HG02840 (cell line): Measurements from ENCODE around the gene RDH14.

Experiments
- ATAC-seq: cut with Tn5 transposase; IDR thresholded peaks from one replicate; pipeline ENCODE4 v1.9.1; 2021; ENCODE audit warnings: mild to moderate bottlenecking, moderate library complexity, moderate number of reproducible peaks; ENCODE audit not compliant: unreplicated experiment, low FRiP score

The RDH14 gene

GRCh38 chr2:18578033-18578432 lies 17.6 kb upstream of the RDH14 start:
- ATAC-seq, result no peak

DNA sequence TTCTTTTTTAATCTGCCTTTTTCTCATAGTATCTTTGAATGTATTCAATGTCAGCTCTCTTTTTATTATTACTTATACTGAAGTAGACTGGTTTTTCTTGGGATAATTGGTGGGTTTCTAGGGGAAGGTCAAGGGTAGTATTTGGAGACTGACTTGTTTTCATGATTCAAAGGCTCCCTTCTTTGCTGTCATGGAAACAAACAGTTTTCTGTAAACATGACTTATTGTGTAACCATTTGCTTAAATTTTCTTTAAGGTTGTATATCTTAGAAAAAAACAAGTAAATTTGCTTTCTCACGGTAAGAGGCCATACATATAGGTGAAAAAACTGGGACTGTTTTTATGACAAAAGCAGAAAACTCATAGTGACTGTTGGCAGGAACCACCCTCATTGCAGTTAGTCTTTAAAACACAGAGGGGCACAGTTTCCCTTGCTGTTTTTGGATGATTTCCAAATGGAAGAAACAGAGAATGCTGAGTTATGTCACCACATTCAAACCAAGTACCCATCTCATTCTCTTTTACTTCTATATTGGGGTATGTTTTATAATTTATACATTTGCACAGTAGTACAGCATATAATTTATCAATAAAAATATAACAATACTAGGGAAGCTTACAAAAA lies 5.8 kb upstream of the RDH14 start:
- no peak for ATAC-seq

DNA sequence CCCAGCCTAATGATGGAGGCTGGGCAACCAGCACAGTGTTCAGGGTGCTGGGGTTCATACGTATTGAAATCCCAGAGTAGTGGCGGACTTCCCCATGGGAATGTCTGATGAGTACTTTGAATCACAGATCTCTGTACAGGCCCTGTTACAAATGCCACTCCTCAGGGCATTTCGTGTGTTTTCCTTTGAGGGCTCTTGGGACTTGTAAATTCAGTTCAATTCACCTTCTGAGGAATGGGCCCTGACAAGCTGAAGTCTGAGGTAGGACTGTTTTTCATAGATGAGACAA lies 288 bp upstream of the RDH14 start:
- peak; percentile 0 for ATAC-seq

DNA sequence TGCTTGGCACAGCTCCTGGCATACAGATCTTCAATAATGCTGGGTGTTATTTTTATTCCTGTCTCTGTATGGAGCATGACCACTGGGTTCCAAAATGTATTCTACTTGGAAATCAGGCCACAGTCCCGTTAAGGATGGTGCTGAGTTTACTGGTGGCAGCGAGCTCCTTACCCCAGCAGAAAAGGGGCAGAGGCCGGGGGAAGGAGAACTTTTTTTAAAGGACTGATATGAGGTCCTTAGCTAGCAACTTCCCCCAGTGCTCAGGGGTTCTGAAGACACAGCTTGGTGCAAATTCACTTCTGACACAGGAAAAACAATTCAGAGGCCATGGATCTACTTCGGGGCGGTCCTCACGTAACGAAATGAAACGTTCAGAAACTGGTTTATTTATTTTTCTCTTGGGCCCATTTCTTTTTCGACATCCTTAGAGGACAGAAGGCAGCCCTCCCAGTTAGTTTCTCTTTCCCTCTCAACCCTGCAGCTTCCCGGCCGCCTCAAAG lies 872 bp downstream of the RDH14 start:
- no peak for ATAC-seq

DNA sequence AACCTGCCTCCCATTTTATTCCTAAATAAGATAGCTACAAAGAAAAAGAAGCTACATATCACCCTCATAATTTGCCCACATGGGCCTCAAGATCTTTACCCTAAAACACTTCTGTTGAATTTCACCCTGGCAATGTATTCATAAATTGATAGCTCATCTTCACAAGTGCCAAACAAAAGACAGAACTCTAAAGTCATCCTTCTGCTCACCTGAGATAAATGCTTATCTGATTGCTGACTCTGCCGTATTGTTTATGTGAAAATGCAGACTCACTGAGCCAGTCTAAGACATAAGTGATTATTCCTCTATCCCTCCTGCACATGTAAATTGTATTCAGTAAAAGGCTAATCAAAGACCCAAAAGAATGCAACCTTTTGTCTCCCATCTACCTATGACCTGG lies 2.0 kb downstream of the RDH14 start:
- ATAC-seq, result no peak

DNA sequence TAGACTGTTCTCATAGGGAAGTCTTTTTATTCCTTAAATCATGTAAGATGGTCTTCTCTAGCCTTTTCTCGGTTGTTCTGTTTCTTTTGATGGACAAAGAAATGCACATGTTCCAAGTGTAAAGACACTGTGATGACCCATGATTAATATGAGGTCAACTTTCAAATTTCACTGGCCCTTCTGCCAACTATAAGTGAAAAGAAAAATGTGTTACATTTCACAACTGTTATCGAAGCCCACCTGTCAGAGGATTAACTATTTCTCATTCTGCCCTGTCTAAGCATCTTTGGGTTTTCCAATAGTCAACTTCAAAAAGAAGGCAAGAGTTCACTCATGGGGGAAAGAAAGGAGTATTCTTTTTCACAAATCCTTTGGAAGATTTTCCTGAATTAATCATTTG lies 3.3 kb downstream of the RDH14 start:
- ATAC-seq, result no peak

DNA sequence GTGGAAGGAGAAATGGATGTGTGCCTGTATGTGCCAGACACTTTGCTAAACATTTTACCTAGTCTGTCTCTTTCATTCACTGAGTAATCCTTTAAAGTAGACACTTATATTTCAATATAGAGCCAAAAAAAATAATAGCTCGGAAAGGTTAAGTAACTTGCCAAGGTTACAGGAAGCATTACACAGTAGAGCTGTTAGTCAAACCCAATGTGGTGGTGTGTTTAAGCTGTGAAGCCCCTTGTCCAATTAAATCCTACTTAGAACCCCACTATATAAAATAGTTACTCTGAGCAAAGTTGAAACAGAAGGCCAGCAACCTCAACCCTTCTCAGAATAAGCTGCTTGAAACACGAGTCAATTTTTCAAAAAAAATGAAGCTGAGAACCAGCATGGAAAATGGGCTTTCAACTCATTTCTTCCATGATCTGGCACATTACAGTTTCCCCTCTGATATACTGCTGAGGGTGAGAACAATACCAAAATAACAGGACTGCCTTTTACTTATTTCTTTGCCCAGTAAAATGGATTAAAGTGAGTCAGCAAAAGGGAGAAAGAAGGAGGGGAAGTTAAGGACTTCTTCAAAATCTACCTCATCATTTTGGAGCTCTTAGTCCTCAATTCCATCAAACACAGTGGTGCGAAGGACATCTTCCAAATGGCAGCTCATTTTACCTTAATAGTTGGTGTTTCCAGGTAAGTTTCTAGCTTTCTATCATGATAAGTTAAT lies 7.9 kb downstream of the RDH14 start:
- ATAC-seq, result no peak

GRCh38 chr2:18551623-18552022 lies 8.8 kb downstream of the RDH14 start:
- ATAC-seq, result no peak

GRCh38 chr2:18551169-18551568 lies 9.3 kb downstream of the RDH14 start:
- ATAC-seq, result no peak

DNA sequence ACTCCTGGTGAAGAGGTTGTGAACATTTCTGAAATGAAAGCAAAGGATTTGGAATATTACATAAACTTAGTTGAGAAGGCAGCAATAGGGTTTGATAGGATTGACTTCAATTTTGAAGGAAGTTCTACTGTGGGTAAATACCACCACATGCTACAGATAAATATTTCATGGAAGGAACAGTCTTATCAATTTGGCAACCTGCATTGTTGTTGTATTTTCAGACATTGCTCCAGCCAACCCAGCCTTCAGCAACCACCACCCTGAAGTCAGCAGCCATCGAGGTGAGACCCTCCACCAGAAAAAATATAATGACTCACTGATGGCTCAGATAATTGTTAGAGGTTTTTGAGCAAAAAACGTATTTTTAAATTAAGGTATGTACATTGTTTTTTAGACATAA lies 10.0 kb downstream of the RDH14 start:
- no peak for ATAC-seq

DNA sequence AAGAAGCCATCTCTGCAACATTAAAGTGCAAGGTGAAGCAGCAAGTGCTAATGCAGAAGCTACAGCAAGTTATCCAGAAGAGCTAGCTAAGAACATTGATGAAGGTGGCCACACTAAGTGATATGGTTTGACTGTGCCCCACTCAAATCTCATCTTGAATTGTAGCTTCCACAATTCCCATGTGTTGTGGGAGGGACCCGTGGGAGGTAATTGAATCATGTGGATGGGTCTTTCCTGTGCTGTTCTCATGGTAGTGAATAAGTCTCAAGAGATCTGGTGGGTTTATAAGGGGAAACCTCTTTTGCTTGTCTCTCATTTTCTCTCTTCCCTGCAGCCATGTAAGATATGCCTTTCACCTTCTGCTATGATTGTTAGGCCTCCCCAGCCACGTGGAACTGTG lies 11.4 kb downstream of the RDH14 start:
- no peak for ATAC-seq

- no peak for ATAC-seq
Measured at GRCh38 chr2:18548621-18549020, 11.8 kb downstream of the RDH14 start.

- ATAC-seq, result no peak
Measured at GRCh38 chr2:18546567-18546966, 13.9 kb downstream of the RDH14 start.

DNA sequence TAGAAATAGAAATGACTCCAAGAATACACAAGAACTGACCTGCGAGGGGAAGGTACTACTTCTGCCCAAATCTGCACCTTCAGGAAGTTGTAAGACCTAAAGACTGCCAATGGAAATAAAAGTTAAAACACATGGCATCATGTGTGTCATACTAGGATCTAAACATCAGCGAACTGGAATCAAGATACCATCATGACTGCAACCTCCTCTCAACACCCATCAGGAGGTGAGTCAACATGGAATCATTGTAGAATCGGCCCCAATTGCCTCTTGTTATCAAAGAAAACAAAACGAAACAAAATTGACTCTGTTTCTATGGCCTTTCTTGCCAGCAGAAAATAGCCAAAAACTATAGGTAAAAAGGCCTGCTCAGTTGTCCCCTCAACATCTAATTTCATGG lies 15.1 kb downstream of the RDH14 start:
- ATAC-seq, result no peak

- no peak for ATAC-seq
Measured at GRCh38 chr2:18544171-18544570, 16.3 kb downstream of the RDH14 start.

GRCh38 chr2:18540872-18541271 lies 19.6 kb downstream of the RDH14 start:
- ATAC-seq, result no peak

DNA sequence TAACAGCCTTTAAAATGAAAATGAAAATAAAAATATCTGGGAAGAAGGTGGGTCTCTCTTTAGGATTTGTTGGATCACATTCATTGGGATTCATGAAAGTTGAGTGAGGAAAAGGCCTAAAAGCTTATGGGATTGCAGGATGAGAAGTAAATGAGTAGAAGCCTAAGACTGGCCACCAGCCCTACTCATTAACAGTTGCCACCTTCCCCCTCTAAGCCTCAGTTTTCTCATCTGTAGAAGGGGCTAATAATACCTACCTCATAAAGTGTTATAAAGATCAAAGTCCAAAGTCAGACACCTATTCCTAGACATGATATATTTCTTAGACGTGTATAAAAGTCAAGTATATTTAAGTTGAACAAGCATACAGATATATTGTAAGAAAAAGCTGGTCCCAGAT lies 23.8 kb downstream of the RDH14 start:
- no peak for ATAC-seq

- no peak for ATAC-seq
Measured at GRCh38 chr2:18536100-18536499, 24.4 kb downstream of the RDH14 start.

DNA sequence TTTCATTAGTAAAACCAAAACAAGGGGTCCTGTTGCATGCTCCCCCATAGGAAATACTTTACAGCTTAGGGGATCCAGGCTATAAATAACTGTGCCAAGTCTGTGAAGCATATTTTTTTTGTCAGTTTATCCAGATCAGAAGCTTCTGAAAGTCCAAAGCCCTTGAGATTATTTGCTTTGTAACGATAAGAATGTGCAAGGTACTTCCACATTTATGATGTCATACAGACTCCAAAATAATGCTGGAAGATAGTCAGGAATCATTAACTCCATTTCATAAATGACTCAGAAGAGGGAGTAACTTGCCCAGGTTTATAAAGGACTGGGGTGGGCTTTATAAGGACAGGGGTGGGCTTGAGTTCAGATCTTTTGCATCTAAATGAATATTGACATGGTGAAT lies 29.3 kb downstream of the RDH14 start:
- ATAC-seq, result no peak

DNA sequence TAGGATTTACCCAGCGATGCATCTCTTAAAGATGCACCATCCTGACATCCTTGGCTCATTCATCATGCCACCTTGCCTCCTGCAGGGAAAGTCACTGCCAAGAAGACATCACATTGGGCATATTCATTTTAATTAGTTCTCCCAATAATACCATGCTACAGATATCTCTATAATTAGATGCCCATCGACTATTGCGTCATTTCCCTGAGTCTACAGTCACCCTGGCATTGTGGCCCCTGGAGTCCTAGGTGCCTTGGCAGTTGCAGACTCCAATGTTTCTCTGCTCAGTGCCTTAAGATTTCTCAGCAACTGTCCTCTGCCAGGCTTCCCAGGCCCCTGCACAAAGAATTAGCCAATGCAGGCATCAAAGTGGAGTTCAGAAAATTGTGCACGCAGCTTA lies 32.6 kb downstream of the RDH14 start:
- ATAC-seq, result no peak

DNA sequence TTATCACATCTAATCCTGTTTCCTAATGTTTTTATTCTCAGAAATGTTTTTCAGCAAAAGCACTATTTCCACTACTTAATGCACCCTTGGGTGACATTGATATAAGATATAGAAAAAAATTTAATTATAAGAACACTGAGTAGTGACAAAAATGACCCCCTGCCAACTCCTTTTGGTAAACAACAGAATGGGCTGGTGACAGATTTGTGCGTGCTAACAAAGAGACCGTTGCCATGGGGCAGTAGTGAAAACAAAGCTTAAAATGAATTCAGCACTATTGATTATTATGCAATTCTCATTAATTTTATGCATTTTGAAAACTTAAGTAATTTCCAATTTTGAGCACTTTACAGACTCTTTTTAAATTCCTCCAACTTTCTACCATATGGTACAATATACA lies 33.1 kb downstream of the RDH14 start:
- ATAC-seq, result no peak

DNA sequence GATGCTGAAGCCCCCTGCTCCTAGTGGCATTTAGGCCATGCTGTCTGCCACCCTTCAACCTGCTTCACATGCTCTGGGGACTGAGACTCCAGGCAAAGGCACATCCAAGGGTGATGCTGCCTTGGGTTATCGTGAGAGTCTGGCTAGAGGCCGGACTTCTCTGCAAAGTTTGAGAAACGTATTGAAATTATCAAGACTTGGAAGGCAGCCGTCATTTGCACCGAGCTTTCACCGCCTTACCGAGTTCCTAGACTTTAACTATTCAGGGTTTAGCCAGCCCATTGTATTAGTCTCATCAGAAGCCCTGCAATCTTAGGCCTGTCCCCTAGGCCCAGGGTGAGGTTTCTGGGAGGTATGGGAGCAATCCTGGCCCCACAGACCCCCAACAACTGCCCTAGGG lies 34.0 kb downstream of the RDH14 start:
- no peak for ATAC-seq

GRCh38 chr2:18525852-18526251 lies 34.6 kb downstream of the RDH14 start:
- no peak for ATAC-seq
